Kidney epithelial cell (primary cell): ENCODE measurements around the gene SEMA4A. TPM values are rescaled to one million over a fixed set of nuclear protein-coding genes. Genes with fewer than 3 reads are reported as not detected.
A peak's percentile ranks its signal among the peaks of the same experiment; 100 is the strongest.
"Not testable (repeated sequence)": the region's sequence is repeated elsewhere in the genome, so short reads cannot be mapped to it uniquely, and the experiment has no call there.

Source experiments
- DNase-seq: peaks from one replicate; pipeline ENCODE4 v3.0.0-alpha.2; 2010; ENCODE audit warnings: low read depth
- H3K27me3 ChIP-seq: 2 replicates; pipeline ENCODE4 v1.6.0; 2011; ENCODE audit warnings: low read length; ENCODE audit not compliant: control insufficient read depth, insufficient read depth
- H3K36me3 ChIP-seq: 2 replicates; pipeline ENCODE4 v1.5.1; 2011; ENCODE audit warnings: low read length; ENCODE audit not compliant: control insufficient read depth, insufficient read depth
- H3K4me3 ChIP-seq: 2 replicates; pipeline ENCODE4 v1.5.1; 2011; ENCODE audit warnings: low read depth, mild to moderate bottlenecking, control low read depth, low read length
- total RNA-seq: library from RNA; depleted of rRNA; stranded (reverse); fragments of >200 nt; gene quantifications from 2 replicates; pipeline ENCODE4 v1.2.3, GENCODE V29; 2015
- TF ChIP-seq, protein P1 (sequence below): IDR thresholded peaks from 2 replicates; pipeline ENCODE4 v1.5.1; 2011; ENCODE audit warnings: mild to moderate bottlenecking, moderate library complexity, low read length, control low read depth, inconsistent platforms; ENCODE audit not compliant: insufficient read depth, poor library complexity, severe bottlenecking

SEMA4A gene
- total RNA-seq, 1 donor from 2014 or later = 2.6 TPM

DNA sequence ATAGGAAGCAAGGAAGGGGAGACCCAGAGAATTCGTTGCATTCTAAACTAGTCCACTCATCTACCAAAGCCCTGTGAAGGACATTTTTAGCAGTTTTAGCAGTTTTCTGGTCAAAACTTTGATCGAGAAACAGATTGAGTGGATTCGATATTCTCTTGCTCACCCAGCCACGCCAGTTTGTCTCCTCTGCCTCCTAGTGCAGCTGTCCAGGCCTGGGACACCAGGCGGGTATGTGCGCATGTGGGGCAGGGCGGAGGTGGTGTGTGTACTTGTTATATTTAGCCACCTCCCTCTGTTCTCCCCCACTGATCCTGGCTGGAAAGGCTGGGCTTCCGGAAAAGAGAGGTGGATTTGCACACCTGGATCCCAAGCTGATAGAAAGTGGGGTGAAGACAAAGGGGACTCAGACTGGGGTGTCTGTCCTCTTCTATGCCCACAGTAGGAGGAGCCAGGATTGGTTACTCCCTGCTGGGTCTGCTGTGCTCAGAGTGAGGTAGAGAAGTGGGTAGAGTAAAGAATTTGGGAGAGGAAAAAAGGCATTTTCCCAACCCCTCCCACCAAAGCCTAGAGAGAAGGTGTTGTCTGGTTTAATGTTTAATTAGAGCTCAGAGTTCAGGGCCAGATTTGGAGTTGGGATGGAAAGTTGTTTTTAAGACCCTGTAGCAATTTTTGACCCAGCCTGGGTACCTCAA, 35.1 kb upstream of the SEMA4A start:
- TF ChIP-seq, protein P1, sequence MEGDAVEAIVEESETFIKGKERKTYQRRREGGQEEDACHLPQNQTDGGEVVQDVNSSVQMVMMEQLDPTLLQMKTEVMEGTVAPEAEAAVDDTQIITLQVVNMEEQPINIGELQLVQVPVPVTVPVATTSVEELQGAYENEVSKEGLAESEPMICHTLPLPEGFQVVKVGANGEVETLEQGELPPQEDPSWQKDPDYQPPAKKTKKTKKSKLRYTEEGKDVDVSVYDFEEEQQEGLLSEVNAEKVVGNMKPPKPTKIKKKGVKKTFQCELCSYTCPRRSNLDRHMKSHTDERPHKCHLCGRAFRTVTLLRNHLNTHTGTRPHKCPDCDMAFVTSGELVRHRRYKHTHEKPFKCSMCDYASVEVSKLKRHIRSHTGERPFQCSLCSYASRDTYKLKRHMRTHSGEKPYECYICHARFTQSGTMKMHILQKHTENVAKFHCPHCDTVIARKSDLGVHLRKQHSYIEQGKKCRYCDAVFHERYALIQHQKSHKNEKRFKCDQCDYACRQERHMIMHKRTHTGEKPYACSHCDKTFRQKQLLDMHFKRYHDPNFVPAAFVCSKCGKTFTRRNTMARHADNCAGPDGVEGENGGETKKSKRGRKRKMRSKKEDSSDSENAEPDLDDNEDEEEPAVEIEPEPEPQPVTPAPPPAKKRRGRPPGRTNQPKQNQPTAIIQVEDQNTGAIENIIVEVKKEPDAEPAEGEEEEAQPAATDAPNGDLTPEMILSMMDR = no peak
- Histone ChIP-seq H3K36me3 (no peaks in the 10 kb centered on the region), H3K4me3 (peak overlapping the region; percentile 0), H3K27me3 (no peaks in the 10 kb centered on the region)
- no peak for DNase-seq

DNA sequence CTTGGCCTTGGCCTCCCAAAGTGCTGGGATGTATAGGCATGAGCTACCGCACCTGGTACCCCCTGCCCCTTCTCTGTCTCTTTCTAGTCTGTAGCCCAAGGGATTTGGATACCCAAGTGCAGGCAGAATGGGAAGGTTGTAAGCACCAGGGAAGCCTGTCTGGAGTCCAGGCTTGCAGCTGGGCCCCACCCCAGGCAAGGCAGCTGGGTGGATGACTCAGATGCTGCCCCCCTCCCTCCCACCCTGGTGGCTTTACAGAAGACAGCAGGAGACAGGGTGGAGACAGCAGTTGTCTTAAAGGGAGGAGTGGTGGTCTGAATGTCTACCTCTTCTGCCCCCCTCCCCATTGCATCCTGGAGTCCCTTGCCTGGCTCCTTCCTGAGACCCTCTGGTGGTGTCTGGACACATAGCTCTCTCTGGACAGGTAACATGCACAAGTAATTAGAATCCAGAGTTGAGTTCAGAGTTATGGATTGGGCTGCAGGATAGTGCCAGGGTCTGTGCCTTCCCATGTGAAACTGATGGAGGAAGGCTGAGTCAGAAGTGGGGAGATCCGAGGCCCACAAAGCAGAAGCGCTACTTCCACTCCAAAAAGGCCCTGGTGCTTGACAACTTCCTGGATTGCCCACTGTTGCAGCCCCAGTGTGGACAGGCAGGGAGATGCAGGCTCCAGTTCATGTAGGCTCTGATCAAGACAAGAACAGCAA, 33.7 kb upstream of the SEMA4A start:
- H3K36me3 ChIP-seq = no peaks in the 10 kb centered on the region
- TF ChIP-seq, protein P1 = no peak
- DNase-seq = no peak

DNA sequence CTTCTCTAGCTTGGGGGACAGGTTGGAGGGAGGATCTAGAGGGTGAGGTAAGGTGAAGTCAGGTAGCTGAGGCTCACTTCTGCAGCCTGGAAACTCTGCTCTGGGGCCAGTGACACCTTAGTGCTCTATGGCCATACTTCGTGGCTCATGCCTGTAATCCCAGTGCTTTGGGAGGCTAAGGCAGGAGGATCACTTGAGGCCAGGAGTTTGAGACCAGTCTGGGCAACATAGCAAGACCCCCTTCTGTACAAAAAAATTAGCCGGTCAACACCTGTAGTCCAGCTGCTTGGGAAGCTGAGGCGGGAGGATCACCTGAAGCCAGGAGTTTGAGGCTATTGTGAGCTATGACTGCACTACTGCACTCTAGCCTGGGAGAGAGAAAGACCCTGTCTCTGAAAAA, 33.1 kb upstream of the SEMA4A start:
- no peaks in the 10 kb centered on the region for H3K36me3 ChIP-seq
- no peaks in the 10 kb centered on the region for H3K27me3 ChIP-seq
- no peak overlapping the region for H3K4me3 ChIP-seq
- DNase-seq = no peak
- TF ChIP-seq, protein P1 = no peak

More for the DNA sequence above, 33.7 kb upstream of the SEMA4A start:
- H3K27me3 ChIP-seq = no peaks in the 10 kb centered on the region
- H3K4me3 ChIP-seq = no peak overlapping the region

DNA sequence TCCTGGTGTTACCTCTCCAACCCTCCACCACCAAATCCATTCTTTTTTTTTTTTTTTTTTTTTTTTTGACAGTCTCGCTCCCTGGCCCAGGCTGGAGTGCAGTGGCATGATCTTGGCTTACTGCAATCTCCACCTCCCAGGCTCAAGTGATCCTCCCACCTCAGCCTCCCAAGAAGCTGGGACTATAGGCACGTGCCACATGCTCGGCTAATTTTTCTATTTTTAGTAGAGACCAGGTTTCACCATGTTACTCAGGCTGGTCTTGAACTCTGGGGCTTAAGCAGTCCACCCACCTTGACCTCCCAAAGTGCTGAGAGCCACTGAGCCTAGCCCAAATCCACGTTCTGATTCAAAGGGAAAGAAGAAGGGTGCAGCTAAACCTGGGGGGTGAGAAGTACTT, 32.4 kb upstream of the SEMA4A start:
- not testable (repeated sequence) for H3K36me3 ChIP-seq, H3K27me3 ChIP-seq, DNase-seq, H3K4me3 ChIP-seq

DNA sequence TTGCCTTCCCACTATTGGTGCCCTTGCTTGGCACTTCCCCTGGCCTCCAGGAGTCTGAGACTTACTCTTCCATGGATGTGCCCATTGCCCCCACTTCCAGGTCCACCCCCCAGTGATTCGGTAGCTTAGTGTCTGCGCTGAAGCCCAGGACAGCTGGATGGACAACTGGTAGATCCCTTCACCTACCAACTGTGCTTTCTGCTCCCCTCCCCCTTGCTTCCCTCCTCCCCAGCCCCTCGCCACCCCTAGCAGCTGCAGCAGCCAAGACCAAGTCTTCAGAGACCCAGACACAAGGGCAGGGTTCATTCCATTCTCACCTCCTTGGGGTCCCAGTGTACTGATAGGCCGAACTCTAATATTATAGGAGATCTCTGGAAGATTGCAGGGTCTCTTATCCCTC, 31.9 kb upstream of the SEMA4A start:
- Histone ChIP-seq H3K4me3 (no peak overlapping the region), H3K36me3 (no peaks in the 10 kb centered on the region), H3K27me3 (no peaks in the 10 kb centered on the region)
- DNase-seq = no peak
- TF ChIP-seq, protein P1 = no peak

DNA sequence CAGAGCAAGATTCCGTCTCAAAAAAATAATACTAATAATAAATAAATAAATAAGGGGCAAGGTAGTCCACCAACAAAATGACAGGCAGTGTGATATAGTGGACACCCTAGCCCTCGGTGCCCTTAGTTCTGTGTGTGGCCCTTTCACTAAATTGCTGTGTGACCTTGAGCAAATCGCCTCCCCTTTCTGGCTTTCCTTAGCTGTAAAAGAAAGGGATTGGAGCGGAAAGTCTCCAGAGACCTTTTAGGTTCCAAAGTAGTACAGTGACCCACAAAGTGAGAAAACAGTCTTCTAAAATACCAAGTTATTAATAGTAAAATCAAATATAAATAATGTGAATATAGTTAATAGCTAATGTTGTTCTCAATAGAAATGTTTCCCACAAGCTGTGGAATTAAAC, 31.3 kb upstream of the SEMA4A start:
- no peak overlapping the region for H3K4me3 ChIP-seq
- TF ChIP-seq, protein P1 = no peak
- DNase-seq = no peak
- no peaks in the 10 kb centered on the region for H3K27me3 ChIP-seq
- no peaks in the 10 kb centered on the region for H3K36me3 ChIP-seq
